DOHH2 (cell line): ENCODE results near the gene GCN1.

Experiments used
- H3F3A ChIP-seq: fragments of 200-600 bp; sonication (generic), shearing (Covaris generic); 2 replicates; pipeline ENCODE4 v1.6.0; 2016; ENCODE audit warnings: antibody characterized with exemption, mild to moderate bottlenecking; ENCODE audit not compliant: control insufficient read depth, insufficient read depth
- H3K27ac ChIP-seq: fragments of 200-600 bp; sonication (generic); 2 replicates; pipeline ENCODE4 v1.5.1; 2014; ENCODE audit warnings: low read depth, mild to moderate bottlenecking, low read length, moderate library complexity
- H3K27me3 ChIP-seq: fragments of 200-600 bp; sonication (generic); 2 replicates; pipeline ENCODE4 v1.6.1; 2014; ENCODE audit warnings: mild to moderate bottlenecking, low read length, mixed read lengths; ENCODE audit not compliant: control insufficient read depth
- H3K36me3 ChIP-seq: fragments of 200-600 bp; sonication (generic); 2 replicates; pipeline ENCODE4 v1.6.1; 2014; ENCODE audit warnings: mild to moderate bottlenecking, low read length, moderate library complexity, mixed read lengths; ENCODE audit not compliant: control insufficient read depth
- H3K4me1 ChIP-seq: fragments of 200-600 bp; sonication (generic); 2 replicates; pipeline ENCODE4 v1.6.1; 2014; ENCODE audit warnings: mild to moderate bottlenecking, low read length, mixed read lengths; ENCODE audit not compliant: control insufficient read depth
- H3K4me2 ChIP-seq: fragments of 200-600 bp; sonication (generic); 2 replicates; pipeline ENCODE4 v1.6.0; 2014; ENCODE audit warnings: mild to moderate bottlenecking, low read length, moderate library complexity
- H3K4me3 ChIP-seq: fragments of 200-600 bp; sonication (generic); 2 replicates; pipeline ENCODE4 v1.5.1; 2014; ENCODE audit warnings: mild to moderate bottlenecking, low read length, mixed read lengths
- H3K79me2 ChIP-seq: fragments of 200-600 bp; sonication (generic); 2 replicates; pipeline ENCODE4 v1.6.1; 2014; ENCODE audit warnings: mild to moderate bottlenecking, low read length, mixed read lengths; ENCODE audit not compliant: control insufficient read depth
- H3K9me2 ChIP-seq: fragments of 200-600 bp; sonication (generic); replicated peaks from 2 replicates; pipeline ENCODE4 v1.6.1; 2014; ENCODE audit warnings: mild to moderate bottlenecking, low read length, mixed read lengths; ENCODE audit not compliant: control insufficient read depth
- H3K9me3 ChIP-seq: fragments of 200-600 bp; sonication (generic); 2 replicates; pipeline ENCODE4 v1.6.1; 2014; ENCODE audit warnings: antibody characterized with exemption, low read length, mixed read lengths; ENCODE audit not compliant: control insufficient read depth, insufficient read depth
- H4K20me1 ChIP-seq: fragments of 200-600 bp; sonication (generic); 2 replicates; pipeline ENCODE4 v1.6.0; 2014; ENCODE audit warnings: low read depth, mild to moderate bottlenecking, antibody characterized with exemption, low read length, moderate library complexity; ENCODE audit not compliant: control insufficient read depth, insufficient read depth
- CTCF ChIP-seq: fragments of 200-600 bp; sonication (generic); IDR thresholded peaks from one replicate; pipeline ENCODE4 v1.5.1; 2014; ENCODE audit warnings: antibody characterized with exemption, mild to moderate bottlenecking, low read depth, low read length; ENCODE audit not compliant: poor library complexity, severe bottlenecking
- EZH2phosphoT487 ChIP-seq: fragments of 200-600 bp; sonication (generic); IDR thresholded peaks from 2 replicates; pipeline ENCODE4 v1.6.1; 2017; ENCODE audit warnings: borderline replicate concordance, mild to moderate bottlenecking, antibody characterized with exemption, low read length, moderate library complexity, mixed read lengths

The GCN1 gene

GRCh38 chr12:120081641-120082040 lies 112.9 kb downstream of the GCN1 start:
- H3K27me3 ChIP-seq: no peaks in the 10 kb centered on the region
- H3K9me2 ChIP-seq: no peaks in the 10 kb centered on the region
- TF ChIP-seq EZH2phosphoT487 (no peak), CTCF (no peak)
- H3F3A ChIP-seq: no peaks in the 10 kb centered on the region
- no peaks in the 10 kb centered on the region for H3K79me2 ChIP-seq
- peaks cover 9% of the 10 kb centered on the region for H3K4me1 ChIP-seq
- no peak overlapping the region for H3K4me2 ChIP-seq
- no peaks in the 10 kb centered on the region for H3K9me3 ChIP-seq
- H3K27ac ChIP-seq: no peak overlapping the region
- H4K20me1 ChIP-seq: no peaks in the 10 kb centered on the region
- no peaks in the 10 kb centered on the region for H3K36me3 ChIP-seq
- H3K4me3 ChIP-seq: no peak overlapping the region

DNA sequence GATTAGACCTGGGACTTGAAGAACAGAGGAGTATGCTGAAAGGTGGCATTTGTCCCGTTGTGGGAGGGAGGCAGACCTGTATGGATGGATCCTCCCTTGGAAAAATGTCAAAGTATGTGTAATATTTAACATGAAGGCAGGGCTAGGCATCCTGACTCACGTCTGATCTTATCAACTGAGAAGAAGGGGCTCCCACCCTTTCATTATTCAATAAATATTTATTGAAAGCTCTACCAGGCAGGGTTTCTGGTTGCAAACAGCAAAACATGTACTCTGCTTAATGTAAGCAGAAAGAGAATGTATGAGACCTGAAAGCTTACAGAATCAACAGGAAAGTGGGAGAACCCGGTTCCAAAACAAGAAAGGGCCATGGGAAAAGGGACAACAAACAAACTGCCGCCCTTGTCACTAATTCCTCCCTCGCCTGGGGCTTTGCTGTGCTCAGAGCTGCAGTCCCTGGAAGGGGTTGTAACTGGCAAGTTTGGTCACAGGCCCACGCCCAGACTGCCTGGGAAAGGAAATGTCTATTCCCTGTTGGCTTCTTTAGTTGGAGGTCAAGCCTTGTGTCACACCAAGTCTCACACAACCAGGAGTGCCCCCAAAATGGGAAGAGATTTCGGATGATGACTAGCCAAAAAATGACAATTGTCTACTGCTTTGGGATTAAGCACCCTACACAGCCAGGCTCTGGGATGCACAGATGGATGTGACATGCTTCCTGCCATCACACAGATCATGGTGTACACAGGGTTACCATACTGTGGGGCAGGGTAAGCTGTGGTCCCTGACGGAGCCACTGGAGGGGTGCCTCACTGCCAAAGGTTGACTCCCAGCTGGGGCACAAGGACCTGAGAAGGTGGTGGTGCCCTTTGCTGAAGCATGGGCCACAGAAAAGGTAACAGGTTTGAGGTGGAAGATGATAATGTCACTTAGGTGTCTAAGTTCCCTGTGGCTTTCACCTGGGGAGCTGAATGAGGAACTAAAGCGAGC lies 114.8 kb downstream of the GCN1 start:
- H3K79me2 ChIP-seq: no peaks in the 10 kb centered on the region
- H3K9me2 ChIP-seq: no peaks in the 10 kb centered on the region
- H3K36me3 ChIP-seq: no peaks in the 10 kb centered on the region
- H3K4me1 ChIP-seq: no peaks in the 10 kb centered on the region
- no peaks in the 10 kb centered on the region for H3F3A ChIP-seq
- H4K20me1 ChIP-seq: no peaks in the 10 kb centered on the region
- no peaks in the 10 kb centered on the region for H3K27me3 ChIP-seq
- no peak overlapping the region for H3K27ac ChIP-seq
- no peaks in the 10 kb centered on the region for H3K9me3 ChIP-seq
- TF ChIP-seq EZH2phosphoT487: no peak
- TF ChIP-seq CTCF: no peak
- H3K4me3 ChIP-seq: no peak overlapping the region
- H3K4me2 ChIP-seq: no peak overlapping the region

DNA sequence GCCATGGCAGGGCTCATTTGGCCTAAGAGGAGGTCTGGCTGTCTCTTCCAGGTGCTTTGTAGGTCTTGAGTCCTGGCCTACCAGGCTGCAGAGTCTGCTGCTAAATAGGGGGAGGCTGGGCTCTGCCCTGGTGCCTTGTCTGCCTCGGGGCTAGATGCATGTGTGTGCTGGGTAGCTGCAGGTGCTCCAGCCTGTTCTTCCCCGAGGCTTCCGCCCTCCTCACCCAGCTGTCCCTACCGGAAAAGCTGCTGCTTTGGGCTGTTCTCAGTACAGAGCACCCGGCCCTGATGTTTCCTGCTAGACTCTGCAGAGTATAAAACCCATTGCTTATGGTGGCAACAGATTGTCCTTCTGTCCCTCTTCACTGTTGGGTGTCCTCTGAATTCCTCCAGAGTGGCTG lies 115.6 kb downstream of the GCN1 start:
- H4K20me1 ChIP-seq: no peaks in the 10 kb centered on the region
- no peak overlapping the region for H3K4me3 ChIP-seq
- no peaks in the 10 kb centered on the region for H3K79me2 ChIP-seq
- H3K9me2 ChIP-seq: no peaks in the 10 kb centered on the region
- no peak overlapping the region for H3K27ac ChIP-seq
- no peak overlapping the region for H3K4me2 ChIP-seq
- no peaks in the 10 kb centered on the region for H3K4me1 ChIP-seq
- H3K36me3 ChIP-seq: no peaks in the 10 kb centered on the region
- no peaks in the 10 kb centered on the region for H3K27me3 ChIP-seq
- H3F3A ChIP-seq: no peaks in the 10 kb centered on the region
- TF ChIP-seq EZH2phosphoT487 (no peak), CTCF (no peak)
- H3K9me3 ChIP-seq: no peaks in the 10 kb centered on the region
